HL-60 (cell line): ENCODE measurements around the gene HYAL3.

Experiments
- DNase-seq, 2 experiments: peaks; one replicate each; pipeline ENCODE4 v3.0.0-alpha.2; 2010 to 2020; ENCODE audit warnings: low read depth in 1 of 2, low spot score in 1 of 2
- H3K27ac ChIP-seq: fragments of 250-450 bp; sonication (Bioruptor Pico); replicated peaks from 2 replicates; pipeline ENCODE4 v1.5.1; 2020; ENCODE audit warnings: mild to moderate bottlenecking, moderate library complexity
- H3K27me3 ChIP-seq: fragments of 250-450 bp; sonication (Bioruptor Pico); 2 replicates; pipeline ENCODE4 v1.5.1; 2021; ENCODE audit warnings: mild to moderate bottlenecking, moderate library complexity; ENCODE audit not compliant: insufficient read depth, poor library complexity, severe bottlenecking
- H3K4me3 ChIP-seq: replicated peaks from 2 replicates; pipeline ENCODE4 v1.5.1; 2011; ENCODE audit warnings: mild to moderate bottlenecking, control low read depth, low read length; ENCODE audit not compliant: insufficient read depth
- GABPA ChIP-seq: IDR thresholded peaks from 2 replicates; pipeline ENCODE4 v1.6.1; 2012; ENCODE audit warnings: low read depth
- POLR2AphosphoS5 ChIP-seq: IDR thresholded peaks from 2 replicates; pipeline ENCODE4 v1.6.1; 2012; ENCODE audit warnings: low read depth
- SPI1 ChIP-seq: IDR thresholded peaks from 2 replicates; pipeline ENCODE4 v1.6.1; 2012; ENCODE audit warnings: low read depth, mild to moderate bottlenecking, borderline replicate concordance
- TF ChIP-seq, protein P1 (sequence below): IDR thresholded peaks from 2 replicates; pipeline ENCODE4 v1.6.1; 2012; ENCODE audit warnings: low read depth; ENCODE audit not compliant: insufficient replicate concordance
- TF ChIP-seq, protein P2 (sequence below): IDR thresholded peaks from one replicate; pipeline ENCODE4 v1.5.1; 2011; ENCODE audit warnings: low read length, control low read depth, inconsistent platforms; ENCODE audit not compliant: insufficient read depth

HYAL3 gene

DNA sequence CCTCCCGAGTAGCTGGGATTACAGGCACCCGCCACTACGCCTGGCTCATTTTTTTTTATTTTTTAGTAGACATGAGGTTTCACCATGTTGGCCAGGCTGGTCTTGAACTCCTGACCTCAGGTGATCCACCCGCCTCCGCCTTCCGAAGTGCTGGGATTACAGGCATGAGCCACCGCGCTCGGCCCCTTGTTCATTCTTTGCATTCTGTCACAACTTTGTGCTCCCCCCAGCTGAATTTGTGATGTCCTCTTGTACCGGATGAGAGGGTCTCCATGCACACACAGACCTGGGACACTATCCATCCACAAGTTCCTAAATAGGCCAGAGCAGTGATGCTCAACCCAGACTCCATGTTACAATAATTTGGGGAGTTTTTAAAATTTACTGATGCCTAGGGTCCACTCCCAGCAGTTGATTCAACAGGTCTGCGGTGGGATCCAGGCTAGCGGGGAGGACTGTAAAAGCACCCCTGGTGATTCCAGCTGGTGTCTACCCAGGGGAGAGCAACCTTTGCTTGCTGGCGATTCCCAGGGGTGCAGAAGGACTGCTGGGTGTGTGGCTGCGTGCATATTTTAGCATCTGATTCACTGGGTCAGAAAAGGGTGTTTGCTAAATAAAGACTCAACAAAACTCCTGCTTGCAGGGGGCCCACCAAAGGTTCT is 40.4 kb upstream of the HYAL3 start:
- TF ChIP-seq GABPA (no peak), POLR2AphosphoS5 (no peak), SPI1 (no peak)
- TF ChIP-seq, protein P1, sequence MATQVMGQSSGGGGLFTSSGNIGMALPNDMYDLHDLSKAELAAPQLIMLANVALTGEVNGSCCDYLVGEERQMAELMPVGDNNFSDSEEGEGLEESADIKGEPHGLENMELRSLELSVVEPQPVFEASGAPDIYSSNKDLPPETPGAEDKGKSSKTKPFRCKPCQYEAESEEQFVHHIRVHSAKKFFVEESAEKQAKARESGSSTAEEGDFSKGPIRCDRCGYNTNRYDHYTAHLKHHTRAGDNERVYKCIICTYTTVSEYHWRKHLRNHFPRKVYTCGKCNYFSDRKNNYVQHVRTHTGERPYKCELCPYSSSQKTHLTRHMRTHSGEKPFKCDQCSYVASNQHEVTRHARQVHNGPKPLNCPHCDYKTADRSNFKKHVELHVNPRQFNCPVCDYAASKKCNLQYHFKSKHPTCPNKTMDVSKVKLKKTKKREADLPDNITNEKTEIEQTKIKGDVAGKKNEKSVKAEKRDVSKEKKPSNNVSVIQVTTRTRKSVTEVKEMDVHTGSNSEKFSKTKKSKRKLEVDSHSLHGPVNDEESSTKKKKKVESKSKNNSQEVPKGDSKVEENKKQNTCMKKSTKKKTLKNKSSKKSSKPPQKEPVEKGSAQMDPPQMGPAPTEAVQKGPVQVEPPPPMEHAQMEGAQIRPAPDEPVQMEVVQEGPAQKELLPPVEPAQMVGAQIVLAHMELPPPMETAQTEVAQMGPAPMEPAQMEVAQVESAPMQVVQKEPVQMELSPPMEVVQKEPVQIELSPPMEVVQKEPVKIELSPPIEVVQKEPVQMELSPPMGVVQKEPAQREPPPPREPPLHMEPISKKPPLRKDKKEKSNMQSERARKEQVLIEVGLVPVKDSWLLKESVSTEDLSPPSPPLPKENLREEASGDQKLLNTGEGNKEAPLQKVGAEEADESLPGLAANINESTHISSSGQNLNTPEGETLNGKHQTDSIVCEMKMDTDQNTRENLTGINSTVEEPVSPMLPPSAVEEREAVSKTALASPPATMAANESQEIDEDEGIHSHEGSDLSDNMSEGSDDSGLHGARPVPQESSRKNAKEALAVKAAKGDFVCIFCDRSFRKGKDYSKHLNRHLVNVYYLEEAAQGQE: no peak
- TF ChIP-seq, protein P2, sequence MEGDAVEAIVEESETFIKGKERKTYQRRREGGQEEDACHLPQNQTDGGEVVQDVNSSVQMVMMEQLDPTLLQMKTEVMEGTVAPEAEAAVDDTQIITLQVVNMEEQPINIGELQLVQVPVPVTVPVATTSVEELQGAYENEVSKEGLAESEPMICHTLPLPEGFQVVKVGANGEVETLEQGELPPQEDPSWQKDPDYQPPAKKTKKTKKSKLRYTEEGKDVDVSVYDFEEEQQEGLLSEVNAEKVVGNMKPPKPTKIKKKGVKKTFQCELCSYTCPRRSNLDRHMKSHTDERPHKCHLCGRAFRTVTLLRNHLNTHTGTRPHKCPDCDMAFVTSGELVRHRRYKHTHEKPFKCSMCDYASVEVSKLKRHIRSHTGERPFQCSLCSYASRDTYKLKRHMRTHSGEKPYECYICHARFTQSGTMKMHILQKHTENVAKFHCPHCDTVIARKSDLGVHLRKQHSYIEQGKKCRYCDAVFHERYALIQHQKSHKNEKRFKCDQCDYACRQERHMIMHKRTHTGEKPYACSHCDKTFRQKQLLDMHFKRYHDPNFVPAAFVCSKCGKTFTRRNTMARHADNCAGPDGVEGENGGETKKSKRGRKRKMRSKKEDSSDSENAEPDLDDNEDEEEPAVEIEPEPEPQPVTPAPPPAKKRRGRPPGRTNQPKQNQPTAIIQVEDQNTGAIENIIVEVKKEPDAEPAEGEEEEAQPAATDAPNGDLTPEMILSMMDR: no peak
- no peak for DNase-seq
- peak overlapping the region; percentile 68 for H3K4me3 ChIP-seq
- H3K27me3 ChIP-seq: no peaks in the 10 kb centered on the region
- H3K27ac ChIP-seq: peak overlapping the region; percentile 99

DNA sequence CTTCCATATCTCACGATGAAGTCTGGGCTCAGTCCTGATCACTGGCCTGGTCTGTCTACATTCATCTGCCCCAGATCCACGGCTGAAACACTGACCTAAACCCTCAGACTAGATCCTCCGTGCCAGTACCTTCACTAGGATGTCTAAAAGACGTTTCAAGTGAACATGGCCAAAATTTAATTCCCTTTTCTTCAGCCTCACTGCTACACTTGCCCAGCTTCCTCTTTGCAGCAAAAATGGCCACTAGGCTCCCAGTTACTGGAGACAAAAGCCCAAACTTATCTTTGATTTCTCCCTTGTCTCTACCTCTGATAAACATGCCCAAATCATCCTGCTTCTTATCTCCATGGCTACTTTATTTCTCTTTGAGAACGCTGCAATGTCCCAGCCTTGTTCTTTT is 39.8 kb upstream of the HYAL3 start:
- DNase-seq: peak in 1 of 2 experiments; percentile 64
- peak overlapping the region; percentile 68 for H3K4me3 ChIP-seq
- TF ChIP-seq GABPA (no peak), SPI1 (peak; percentile 54; the same call in 1 of the 2 replicates)
- H3K27me3 ChIP-seq: no peaks in the 10 kb centered on the region
- H3K27ac ChIP-seq: peak overlapping the region; percentile 99

DNA sequence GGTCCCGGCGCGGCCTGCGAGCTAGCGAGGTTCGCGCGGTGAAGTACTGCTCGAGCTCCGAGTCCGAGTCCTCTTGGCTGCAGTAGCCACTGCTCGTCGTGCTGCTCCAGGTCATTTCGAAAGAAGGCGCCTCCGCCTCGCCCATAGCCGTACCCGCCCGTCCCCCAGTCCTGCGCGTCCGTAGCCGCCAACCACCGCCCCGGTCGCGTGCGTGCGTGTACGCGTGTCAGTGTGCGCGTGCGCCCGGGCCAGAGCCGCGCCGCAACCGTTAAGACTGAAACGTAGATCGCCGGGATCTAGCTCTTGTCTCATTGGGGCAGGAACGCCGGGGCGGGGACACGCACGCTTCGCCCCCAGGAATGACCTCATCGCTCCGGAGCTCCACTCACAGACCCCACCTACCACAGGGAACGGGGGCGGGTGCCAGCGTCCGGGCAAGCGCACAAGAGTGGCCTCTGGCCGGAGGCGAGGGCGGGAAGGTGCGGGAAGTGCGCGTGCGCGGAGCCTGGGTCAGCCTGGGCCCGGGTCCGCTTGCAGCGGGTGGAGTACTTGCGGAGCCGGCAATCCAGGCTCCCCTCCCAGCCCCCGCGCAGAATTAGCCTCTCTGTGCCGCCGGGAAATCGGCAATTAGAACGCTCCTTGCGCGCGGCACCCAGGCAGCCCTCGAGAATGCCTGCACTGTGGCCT is 38.1 kb upstream of the HYAL3 start:
- Histone ChIP-seq H3K27ac (peak overlapping the region; percentile 99), H3K27me3 (no peaks in the 10 kb centered on the region), H3K4me3 (peak overlapping the region; percentile 68)
- peak; percentile 98 to 100 for DNase-seq
- TF ChIP-seq SPI1 (no peak), POLR2AphosphoS5 (peak; percentile 96)

DNA sequence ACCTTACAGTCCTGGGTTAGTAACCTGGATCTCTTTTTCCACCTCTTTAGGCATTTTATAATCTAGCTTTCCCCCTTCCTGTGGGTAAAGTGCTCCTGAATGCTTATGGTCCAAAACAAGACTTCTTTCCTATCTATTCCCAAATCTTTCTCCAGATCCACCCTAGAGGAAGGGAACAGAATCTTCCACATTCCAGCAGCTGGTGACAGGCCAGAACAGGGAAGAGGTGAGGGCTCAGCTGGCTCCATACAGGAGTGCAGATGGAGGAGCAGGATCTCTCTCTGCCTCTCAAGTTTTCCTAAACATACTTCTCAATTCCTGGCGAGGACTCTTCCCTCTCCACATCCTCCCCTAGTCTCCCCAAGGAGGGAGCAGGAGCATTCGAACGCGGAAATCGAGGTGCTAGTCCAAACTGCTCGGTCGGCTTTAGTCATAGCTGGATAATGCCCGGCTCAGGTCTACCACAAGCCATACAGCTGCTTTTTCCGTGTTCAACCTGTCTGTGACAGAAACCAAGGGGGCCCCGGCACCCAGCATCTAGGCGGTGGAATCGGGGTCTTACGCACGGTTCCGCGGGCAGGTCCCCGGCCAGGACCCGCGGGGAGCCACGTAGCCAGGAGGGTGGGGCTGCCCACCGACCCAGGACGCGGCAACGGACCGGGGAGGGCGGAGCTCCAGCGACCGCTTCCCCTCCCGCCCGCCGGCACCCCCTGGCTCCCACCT is 37.4 kb upstream of the HYAL3 start:
- Histone ChIP-seq H3K27me3 (no peaks in the 10 kb centered on the region), H3K4me3 (peak overlapping the region; percentile 68), H3K27ac (peak overlapping the region; percentile 99)
- TF ChIP-seq SPI1 (no peak), POLR2AphosphoS5 (no peak), GABPA (no peak)
- TF ChIP-seq, protein P1: no peak
- TF ChIP-seq, protein P2: no peak
- no peak for DNase-seq
